GDM1 (cell line): ENCODE measurements around the gene ADGB.

Experiments
- DNase-seq: peaks from one replicate; lab custom pipeline; 2025; lab: John Stamatoyannopoulos, UW

The ADGB gene

DNA sequence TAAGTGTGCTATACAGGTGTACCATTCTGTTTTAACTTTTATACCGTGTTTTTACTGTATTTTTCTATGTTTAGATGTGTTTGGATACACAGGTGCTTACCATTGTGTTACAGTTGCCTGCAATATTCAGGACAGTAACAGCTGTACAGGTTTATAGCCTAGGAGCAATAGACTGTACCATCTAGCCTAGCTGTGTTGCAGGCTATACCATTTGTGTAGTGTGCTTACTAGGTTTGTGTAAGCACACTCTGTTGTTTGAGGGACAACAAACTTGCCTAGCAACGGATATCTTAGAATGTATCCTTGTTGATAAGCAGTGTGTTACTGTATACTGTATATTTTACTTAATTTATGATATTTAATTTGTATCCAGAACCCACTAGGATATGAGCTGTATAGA, 35.2 kb downstream of the ADGB start:
- no peak for DNase-seq

DNA sequence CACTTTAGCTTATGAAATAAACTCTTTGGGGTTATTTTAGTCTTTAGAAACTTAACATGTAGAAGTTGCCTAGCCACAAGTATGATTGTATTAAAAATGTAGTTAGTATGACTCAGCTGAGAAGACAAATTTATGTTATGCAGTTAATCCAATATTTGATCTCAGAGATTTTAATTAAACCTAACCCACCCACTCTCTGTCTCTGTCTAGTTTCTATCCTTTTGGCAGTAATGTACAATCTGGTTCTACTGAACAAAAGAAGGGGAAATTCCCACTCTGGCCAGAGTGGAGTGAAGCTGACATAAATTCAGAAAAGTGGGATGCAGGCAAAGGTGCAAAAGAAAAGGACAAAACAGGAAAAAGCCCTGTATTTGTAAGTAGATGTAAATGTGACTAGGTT, 36.4 kb downstream of the ADGB start:
- DNase-seq = no peak

DNA sequence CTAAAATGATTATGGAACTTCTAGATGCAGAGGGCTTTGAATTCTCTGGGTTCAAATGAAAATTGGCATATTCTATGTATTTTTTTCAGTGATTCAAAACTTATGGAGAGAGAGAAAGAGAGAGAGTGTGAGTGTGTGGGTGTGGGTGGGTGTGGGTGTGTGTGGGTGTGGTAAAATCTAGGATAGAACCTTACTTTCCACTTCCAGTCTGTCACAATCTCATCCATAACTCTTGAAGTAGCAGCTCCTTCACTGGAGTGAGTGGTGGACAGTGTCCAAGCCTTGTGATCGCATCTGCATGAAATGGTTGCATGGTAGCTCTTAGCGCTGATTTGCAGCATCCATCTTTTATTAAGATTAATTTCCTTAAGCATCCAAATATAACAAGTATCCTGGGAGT, 37.7 kb downstream of the ADGB start:
- no peak for DNase-seq

DNA sequence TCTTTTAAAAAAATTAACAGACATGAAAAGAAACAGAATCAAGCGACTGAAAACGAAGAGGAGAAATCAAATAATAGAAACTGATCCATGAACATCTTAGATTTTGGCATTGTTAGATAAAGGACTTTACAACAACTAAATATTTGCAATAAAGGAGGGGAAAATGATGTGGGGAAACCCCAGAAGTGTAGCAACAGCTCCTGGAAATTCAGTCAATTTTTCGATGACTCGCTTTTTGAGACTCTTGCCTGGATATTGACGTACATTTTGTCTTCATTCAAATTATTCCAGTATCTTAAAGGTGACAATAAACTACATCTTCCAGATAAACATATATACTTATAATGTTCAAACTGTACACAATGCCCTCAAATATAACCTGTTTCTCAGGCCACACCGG, 44.1 kb downstream of the ADGB start:
- DNase-seq = no peak

DNA sequence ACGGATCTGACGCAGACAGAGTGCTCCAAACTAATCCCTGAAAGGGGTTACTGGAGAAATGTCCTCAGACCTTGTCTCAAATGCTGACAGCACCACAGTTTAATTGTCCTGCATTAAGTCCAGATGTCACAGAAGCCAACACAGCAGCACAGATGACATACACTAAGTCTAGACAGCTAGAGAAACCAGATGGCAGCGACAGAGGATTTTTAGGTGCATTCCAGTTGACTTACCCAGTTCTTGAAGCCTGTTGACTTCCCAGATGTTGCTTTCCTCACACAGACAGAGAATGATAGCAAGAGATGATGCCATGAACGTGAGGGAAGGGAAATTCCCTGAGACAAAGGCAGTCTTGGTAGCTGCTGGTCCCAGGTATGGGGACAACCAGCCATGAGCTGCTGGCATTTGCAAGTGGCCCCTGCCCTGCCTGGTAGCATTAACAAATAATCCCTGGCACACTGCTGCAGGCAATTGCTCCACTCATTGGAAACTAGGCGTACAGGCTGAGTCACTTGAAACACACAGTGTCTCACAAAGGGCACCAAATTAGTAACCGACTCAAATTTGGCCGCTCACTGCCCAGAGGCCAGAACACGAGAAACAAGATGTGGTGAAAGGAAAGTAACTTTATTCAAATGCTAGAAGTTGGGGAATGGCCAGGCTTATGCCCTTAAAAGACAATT, 52.2 kb downstream of the ADGB start:
- no peak for DNase-seq

DNA sequence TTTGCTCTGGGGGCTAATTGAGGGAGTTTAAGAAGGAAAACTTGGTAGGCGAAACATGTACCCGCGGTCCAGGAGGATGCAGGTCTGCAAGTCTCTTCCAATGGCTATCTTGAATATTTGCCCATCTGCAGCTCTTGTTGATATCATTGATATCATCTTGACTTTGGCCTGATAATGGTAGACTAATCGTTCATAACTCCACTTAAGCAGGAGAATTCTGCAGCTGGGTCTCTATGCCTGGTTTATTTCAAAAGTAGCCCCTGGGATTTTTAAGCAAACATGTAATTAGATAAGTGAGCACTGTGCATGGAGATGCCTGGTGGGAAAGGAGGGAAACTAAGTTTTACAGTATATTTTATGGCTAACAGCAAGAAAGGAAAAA, 52.7 kb downstream of the ADGB start:
- no peak for DNase-seq

DNA sequence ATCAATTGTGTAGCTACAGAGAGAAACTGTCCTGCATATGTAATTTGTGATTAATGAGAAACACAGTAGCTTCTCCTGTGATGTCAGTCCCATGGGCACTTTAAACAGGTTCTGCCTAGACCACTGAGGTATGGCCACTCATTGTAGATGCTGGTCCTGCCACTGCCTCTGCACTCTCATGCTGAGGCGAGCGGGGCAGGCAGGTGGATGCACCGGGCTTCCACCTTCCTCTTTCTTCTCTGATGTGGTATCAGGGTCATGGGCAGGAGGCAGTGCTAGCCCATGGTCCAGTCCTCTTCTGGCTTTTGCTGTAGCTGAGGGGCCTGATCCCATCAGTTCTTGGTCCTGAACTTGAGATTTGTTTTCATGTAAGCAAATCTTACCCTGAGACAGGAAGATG, 58.7 kb downstream of the ADGB start:
- no peak for DNase-seq

DNA sequence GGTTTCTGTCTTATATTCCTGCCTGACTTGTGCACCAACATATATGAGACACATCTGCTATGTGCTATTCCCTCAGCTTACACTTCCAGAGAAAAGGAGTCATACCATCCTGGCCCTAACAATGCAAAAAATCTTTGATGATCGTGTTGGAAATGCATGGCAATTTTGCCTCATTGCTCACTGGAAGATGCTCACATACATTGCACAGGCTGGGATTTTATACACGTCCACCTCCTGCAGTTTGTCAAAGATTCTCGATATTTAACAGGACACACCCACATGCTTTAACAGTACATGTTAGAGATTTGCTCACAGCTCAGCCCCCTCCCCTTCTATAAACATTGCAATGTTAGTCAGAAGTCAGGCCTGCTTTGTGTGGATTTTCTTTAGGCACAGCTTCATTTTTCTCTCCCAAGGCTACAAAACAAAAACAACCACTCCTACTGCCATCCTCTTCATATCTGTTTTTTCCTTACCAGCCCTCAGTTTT, 66.1 kb downstream of the ADGB start:
- DNase-seq = no peak

DNA sequence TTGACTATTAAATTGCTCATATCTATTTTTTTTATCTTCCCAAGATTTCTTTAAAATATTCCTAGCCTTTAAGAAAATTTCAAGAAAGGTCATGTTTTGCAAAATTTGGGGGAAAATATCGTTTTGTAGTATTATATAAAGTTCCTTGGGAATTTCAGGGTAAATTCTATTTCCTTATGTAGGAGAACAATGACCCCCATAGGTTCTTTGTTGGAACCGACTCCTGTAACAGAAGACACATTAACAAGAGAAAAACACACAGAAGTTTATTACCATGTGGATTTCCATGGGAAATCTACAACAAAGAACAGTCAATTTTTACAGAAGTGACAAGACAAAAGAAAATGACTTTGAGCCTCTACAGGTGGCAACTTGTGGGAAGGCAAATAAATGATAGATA, 68.1 kb downstream of the ADGB start:
- no peak for DNase-seq

DNA sequence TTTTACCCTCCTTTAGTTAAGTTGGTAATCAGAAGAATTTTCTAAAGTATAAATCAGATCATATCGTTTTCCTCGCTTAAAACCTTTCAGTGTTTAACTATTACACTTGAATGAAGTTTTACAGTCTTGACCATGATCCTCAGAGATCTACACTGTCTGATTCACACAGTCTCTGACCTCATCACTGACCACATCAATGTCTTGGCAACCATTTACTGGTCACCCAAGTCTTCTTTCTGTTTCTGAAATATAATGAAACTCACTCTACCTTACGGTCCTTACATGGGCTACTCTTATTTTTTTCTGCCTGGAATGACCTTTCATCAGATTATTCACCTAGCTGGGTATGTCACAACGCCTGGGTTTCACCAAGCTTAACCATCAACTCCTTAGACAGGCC, 71.4 kb downstream of the ADGB start:
- no peak for DNase-seq

DNA sequence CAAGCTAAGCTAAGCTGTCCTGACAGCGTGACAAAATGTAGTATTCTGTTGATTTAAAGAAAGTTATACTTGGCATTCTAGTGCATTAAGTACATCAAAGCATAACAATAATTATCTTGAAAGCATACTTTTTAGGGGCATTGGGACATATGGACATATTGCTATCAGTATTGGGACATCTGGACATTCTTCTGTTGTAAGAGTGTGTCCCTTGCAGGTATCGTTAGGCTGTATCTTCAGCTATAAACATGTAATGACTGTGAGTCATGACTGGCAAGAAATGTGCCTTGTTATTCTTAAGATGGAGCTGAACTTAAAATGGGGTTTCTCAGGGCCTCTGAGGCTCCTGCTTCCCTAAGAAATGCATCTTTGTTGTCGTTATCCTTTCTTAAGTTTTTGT, 74.3 kb downstream of the ADGB start:
- no peak for DNase-seq

DNA sequence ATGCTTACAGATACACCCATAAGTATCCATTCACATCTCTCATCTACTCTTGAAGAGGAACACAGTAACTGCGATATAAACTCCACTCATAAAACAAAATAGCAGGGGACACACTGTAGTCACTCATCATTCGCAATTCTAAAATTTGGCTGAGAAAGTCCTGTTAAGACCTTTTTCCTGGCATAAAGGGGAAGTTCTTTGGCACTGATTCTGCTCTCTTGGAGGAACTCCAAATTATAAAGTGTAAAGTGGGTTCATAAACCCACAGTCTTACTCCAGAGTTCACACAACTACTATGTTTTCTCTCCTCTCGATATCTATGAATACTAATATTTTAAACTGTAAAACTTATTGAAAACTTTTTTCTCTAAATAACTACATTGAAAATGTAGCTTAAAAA, 80.6 kb downstream of the ADGB start:
- DNase-seq = no peak

DNA sequence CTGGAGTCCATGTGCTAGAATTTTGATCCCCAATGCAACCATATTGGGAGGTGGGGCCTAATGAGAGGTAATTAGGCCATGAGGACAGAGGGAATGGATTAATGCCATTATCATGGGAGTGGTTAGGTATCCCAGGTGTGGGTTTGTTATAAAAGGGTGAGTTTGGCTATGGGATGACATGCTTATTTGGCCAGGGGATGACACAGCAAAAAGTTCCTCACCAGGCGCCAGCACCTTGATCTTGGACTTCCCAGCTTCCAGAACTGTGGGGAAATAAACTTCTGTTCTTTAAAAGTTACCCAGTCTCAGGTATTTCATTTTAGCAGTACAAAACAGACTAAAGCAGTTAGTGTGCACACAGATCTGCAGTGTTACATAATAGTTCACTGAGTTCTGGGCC, 84.1 kb downstream of the ADGB start:
- no peak for DNase-seq

DNA sequence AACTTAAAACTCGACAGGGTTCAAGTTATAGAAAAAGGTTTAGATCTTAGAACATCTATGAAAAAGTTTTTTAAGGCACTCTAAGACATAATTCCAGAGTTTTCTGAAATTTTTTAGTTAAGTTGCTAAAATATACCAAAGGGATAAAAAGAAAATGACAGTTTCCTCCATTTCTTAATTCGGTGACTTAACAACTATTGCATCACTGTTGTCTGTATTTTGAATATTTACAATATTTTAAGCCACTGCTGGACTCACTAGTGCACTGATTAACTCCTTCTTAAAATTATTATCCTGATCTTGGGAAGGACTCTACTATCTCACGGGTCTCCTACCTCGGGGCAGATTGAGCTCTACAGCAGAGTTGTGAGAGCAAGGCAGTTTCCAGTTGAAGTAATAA, 91.0 kb downstream of the ADGB start:
- no peak for DNase-seq

DNA sequence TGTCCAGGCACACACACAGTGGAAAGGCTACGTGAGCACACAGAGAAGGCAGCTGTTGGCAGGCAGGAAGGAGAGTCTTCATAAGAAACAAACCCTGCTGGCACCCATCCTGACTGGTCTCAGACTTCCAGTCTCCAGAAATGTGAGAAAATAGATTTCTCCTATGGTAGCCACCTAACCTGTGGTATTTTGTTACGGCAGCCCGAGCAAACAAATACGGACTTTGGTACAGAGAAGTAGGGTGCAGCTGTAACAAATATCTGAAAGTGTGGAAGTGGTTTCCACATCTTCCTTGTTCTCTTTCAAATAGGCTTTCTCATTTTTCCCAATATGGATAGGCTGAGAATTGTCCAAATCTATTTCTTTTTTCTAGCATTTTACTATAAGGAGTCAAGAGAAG, 94.6 kb downstream of the ADGB start:
- DNase-seq = no peak

DNA sequence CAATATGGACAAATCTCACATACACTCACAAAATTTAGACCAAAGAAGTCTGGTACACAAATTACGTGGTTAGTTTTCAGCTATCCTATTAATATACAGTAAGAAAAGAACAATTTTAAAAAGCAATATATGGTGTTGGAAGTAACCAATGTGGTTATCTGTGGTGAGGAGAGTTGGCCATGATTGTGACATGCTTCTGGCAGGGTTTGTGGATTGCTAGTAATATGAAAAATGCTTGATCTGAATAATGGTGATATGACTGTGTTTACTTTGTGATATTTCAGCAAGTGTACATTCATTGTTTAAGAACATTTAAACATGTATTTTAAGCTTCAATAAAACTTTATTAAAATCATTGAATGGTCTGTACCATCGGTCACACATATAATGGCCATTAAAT, 99.1 kb downstream of the ADGB start:
- no peak for DNase-seq

DNA sequence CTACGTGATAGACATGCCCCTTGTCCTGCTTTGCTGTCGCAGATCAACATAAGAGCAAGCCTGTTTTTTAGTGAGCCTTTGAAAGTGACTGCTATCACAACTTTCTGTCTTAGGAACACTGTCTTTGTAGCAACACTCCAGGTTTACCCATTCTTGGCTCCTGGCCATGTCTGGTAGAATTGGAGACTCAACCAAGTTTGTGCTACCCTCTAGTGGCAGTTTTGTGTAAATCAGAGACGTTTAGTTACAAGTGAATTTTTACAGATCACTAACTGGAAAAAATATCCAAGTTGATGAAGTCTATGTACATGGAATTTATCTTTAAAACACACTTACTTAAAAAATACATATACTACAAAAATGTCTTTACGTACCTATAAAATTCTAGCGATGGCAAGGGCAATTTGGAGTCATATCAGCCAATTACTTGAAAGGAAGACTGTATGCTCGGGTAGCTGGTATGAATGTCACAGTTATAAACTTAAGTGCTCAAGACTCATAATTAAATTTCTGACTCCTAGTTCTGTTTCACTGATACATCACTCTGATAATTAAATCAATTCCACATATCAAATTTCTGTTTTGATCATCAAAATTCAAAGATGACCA, 101.4 kb downstream of the ADGB start:
- peak; percentile 58 for DNase-seq

DNA sequence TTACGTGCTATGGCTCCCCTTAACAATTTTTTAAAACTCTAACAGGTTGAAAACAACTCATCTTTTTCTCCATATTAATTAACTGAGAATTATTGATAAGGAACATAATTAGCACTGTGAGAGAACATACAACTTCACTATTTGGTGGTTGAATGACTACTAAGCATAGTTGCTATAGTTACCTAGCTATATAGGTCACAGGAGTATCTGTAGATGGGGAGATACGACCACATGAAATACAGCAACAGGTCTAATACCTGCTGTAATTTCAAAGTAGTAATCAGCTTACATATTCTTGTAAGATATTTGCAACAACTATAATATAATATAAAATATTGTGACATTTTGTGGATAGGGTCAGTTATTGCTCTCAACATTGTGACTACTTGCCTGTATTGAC, 102.9 kb downstream of the ADGB start:
- no peak for DNase-seq

DNA sequence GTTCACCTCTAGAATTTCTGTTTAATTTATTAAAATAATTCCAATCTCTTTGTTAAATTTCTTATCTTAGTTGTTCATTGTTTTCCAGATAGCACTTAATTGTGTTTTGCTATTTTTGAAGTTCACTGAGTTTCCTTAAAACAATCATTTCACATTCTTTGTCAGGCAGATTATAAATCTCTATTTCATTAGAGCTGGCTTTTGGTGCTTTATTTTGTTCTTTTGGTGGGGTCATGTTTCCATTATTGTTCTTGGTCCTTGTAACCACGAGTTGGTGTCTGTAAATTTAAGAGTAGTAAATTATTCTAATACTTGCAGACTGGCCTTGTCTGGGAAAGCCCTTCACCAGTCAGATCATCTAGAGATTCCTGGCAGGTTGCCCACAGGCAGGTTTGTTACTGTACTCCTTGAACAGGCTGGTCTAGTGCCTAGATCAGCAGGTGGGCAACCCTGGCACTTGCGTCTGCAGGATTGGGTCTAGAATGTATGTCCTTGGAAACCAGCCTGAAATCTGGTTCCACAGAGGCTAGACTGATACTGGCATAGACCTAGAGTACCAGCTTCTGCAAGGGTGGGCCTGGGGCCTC, 110.4 kb downstream of the ADGB start:
- no peak for DNase-seq

DNA sequence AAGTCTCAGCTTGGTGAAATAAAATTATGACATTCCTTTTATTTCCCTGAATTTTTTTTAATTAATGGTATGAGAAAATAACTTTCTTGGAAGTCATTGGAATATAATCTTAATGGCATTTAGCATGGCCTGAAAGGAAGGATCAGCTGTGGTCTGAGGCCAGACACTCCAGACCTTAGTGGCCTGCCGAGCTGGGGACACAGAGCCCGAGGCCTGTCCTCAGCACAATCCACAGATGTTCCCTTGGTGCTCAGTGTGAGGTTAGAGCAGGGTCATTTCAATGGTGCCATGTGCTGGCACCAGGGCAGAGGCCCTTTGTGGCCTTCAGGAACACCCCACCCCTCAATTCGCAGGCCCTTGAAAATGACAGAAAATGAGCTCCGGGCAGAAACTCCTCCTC, 120.6 kb downstream of the ADGB start:
- no peak for DNase-seq

DNA sequence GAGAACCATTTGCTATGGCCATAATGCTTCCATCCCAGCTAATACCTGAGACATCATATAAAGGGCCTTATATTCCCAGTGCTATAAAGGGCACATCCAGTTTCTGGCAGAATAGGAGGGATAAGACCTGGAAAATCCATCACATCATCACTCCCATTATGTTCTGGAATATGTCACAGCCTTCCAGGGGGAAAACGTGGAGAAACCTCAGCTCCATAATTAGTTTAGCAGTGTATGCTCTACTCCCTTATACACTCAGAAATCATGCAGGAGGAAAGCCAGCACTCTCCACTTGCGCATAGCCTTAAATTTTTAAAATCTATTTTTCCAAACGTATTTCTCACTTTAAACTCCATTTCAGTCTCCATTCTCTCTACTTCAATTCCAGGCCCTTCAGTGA, 140.9 kb downstream of the ADGB start:
- DNase-seq = no peak

DNA sequence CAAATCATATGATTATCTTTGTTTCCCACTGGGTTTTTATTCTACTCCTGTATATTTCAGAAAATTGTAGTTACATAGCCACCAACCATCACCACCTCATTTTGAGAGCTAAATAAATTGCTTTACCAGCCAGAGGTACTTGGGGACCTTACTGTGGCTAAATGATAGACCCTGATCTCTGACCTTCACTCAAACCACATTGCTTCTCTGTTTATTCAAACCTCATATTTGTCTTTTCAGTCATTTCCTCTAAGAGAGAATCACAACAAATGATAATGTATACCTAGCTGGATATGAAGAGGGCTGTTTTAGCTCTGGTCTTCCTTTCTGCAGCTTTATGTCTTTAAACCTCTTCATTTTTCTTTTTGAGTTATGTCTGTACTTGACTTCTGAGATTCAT, 142.8 kb downstream of the ADGB start:
- DNase-seq = no peak

DNA sequence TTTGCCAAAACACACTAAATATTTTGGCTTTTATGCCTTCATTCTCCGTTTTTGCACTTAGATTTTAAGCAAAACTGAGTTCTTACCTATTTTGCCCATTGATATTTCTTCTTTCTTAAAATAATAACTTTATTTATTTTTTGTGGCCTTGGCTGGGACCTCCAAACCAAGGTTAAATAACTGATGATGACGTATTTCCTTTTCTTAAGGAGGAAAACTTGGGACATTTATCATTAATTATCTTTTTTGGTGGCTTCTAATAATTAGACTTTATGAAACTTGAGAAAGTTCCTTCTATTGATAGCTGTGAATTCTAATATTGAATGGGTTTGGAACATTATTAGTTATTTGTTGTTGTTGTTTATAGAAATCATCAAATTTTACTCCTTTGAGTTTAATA, 154.5 kb downstream of the ADGB start:
- DNase-seq = no peak

DNA sequence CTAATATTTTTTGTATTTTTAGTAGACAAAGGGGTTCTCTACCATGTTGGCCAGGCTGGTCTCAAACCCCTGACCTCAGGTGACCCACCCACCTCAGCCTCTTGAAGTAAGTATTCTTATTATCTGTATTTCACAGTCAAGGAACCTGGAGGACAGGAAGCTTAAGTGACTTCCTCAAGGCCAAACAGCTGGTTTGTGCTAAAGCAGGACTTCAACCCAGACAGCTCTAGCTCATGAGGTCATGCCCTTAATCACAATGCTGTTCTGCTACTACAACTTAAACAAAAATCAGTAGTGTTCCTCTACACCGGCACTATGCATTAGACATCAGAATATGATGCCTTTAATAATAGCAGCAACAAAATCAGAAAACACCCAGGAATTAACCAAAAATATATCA, 168.9 kb downstream of the ADGB start:
- DNase-seq = no peak
